Measurements from ENCODE around the gene VSTM1.

DNA sequence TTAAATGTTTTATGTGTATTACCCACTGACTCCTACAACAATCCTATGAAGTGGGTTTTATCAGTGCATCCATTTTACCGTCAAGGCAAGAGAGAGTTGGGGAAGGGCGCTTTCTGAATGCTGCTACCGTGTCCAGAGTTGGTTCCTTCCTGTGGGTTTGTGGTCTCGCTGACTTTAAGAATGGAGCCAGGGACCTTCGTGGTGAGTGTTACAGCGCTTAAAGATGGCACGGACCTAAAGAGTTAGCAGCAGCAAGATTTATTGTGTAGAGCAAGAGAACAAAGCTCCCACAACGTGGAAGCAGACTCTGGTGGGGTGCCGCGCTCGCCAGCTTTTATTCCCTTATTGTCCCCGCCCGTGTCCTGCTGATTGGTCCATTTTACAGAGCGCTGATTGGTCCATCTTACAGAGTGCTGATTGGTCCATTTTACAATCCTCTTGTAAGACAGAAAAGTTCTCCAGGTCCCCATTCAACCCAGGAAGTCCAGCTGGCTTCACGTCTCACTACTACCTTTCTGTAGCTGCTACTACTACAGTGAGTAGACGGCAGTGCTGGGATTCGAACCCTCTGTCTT is 30.8 kb upstream of the VSTM1 start:
- TF ChIP-seq CTCF (IDR thresholded peaks at IDR 0.05) (no peak), EP300 (IDR thresholded peaks at IDR 0.05) (no peak)
